HFF-Myc (cell line): ENCODE measurements around the gene RNF208.

Experiments
- DNase-seq: peaks from one replicate; pipeline ENCODE4 v3.0.0-alpha.2; 2011; ENCODE audit warnings: low read depth; ENCODE audit errors: extremely low read depth
- H3K4me3 ChIP-seq: replicated peaks from 2 replicates; pipeline ENCODE4 v1.5.1; 2011; ENCODE audit warnings: low read depth, mild to moderate bottlenecking, control low read depth, low read length
- TF ChIP-seq, protein P1 (sequence below): IDR thresholded peaks from 2 replicates; pipeline ENCODE4 v1.5.1; 2012; ENCODE audit warnings: mild to moderate bottlenecking, low read depth, low read length, control low read depth; ENCODE audit errors: missing control alignments

RNF208 gene

DNA sequence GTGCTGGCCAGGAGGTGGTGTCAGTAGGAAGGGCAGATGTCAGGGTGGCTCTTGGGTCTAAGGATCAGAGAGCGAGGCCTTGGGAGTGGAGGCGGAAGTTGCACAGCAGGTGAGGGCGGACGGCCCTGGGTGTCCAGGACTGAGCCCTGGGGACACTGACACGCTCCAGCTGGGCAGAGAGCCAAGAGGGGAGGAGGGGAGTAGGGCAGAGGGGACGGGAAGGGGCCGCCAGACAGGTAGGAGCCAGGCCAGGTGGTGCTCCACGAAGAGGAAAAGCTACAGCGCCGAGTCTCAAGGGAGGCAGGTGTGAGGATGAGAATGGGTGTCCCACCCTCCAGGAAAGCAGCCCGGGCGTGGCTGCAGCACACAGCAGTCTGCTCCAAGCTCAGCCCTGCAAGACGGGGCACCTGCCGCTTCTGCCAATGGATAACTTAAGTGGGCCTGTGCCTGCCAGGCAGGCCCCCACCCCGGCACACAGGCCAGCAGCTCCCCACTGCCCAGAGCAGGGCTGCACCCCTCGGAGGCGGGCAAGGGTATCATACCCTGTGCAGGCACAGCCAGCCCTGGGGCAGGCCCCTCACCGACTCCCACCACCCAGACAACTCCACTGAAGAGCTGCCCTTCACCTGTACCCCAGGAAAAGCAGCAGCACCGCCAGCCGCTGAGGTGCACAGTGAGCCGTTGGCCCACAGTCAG, 26.4 kb downstream of the RNF208 start:
- TF ChIP-seq, protein P1, sequence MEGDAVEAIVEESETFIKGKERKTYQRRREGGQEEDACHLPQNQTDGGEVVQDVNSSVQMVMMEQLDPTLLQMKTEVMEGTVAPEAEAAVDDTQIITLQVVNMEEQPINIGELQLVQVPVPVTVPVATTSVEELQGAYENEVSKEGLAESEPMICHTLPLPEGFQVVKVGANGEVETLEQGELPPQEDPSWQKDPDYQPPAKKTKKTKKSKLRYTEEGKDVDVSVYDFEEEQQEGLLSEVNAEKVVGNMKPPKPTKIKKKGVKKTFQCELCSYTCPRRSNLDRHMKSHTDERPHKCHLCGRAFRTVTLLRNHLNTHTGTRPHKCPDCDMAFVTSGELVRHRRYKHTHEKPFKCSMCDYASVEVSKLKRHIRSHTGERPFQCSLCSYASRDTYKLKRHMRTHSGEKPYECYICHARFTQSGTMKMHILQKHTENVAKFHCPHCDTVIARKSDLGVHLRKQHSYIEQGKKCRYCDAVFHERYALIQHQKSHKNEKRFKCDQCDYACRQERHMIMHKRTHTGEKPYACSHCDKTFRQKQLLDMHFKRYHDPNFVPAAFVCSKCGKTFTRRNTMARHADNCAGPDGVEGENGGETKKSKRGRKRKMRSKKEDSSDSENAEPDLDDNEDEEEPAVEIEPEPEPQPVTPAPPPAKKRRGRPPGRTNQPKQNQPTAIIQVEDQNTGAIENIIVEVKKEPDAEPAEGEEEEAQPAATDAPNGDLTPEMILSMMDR, result no peak
- no peak for DNase-seq
- H3K4me3 ChIP-seq, result no peak overlapping the region

GRCh38 chr9:137194909-137195308, 27.1 kb downstream of the RNF208 start:
- TF ChIP-seq, protein P1, result no peak
- no peak for DNase-seq
- H3K4me3 ChIP-seq, result no peak overlapping the region

DNA sequence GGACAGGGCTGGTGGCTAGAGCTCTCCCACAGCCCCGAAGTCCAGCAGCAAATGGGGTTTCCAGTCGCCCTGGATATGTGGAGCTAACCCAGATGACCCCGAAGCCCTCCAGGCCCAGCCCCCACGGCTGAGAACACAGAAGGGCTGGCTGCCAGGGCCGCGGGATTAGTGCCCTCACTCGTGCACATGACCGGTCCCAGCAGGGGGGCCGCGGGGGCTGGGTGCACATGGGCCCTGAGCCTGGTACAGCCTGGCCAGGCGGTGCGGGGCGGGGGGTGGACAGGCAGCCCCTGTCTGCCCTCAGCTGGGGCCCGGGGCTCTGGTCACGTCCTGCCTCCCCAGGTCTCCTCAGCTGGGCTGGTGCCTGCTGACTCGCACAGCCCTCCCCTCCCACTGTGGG, 27.7 kb downstream of the RNF208 start:
- TF ChIP-seq, protein P1, result no peak
- no peak overlapping the region for H3K4me3 ChIP-seq
- DNase-seq, result no peak

GRCh38 chr9:137193771-137194170, 28.3 kb downstream of the RNF208 start:
- no peak for DNase-seq
- H3K4me3 ChIP-seq, result no peak overlapping the region
- TF ChIP-seq, protein P1, result no peak

- no peak overlapping the region for H3K4me3 ChIP-seq
- TF ChIP-seq, protein P1, result no peak
Observed at GRCh38 chr9:137192859-137193258, 29.2 kb downstream of the RNF208 start.

DNA sequence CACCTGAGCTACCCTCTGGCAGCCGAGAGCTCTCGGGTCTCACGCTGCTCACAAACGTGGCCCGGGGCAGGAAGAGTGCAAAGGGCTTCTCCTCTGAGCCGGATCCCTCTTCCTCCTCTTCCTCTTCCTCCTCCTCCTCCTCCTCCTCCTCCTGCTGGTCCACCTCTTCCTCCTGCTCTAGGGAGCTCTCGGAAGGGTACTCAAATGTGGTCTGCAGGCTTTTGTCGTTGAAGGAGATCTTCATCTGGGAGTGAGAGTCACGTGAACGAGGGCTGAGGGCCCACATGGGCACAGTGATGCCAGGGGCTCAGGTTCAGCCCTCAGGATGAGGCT, 29.6 kb downstream of the RNF208 start:
- no peak overlapping the region for H3K4me3 ChIP-seq
- DNase-seq, result no peak
- TF ChIP-seq, protein P1, result no peak

More at GRCh38 chr9:137192859-137193258, 29.2 kb downstream of the RNF208 start:
- DNase-seq, result no peak

DNA sequence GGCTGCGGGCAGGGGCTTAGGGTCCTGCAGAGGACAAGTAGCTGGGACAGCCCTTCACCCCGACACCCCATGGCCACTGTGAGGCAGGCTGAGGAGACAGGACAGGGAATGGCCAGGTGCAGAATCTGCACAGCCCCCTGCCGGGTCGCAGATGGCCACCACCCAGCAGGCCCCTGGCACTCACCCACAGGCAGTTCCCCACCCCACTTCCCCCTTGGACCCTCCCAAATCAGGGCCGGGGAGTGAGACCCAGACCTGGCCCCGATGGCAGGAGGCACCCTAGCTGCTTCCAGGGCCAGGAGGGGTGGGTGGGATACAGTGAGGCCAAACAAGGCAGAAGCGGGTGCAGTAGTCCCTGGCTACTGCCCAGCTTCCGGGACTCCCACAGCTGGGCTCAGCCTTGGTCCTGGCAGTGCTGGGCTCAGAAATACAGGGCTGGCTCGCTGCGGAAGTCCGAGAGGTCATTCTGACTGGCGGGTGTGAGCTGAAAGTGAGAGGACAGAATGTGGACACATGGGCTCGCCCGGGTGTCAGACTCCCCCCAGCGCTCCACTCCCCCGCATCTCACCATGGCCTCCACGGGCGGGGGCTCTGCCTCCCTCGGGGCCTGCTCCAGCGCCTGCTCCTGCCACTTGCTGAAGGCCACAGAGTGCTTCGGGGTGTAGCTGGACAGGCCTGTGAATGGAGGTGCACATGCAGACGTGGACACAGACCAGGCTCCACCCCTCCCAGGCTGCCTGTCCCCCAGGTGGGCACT, 30.2 kb downstream of the RNF208 start:
- no peak for DNase-seq
- no peak overlapping the region for H3K4me3 ChIP-seq
- TF ChIP-seq, protein P1, result no peak
